Type B pancreatic cell (in vitro differentiated cells): ENCODE results near the gene PRKCG. TPM values are rescaled to one million over a fixed set of nuclear protein-coding genes. Genes with fewer than 3 reads are reported as not detected.

Experiments used
- DNase-seq: peaks from one replicate; pipeline ENCODE4 v3.0.0; 2021; ENCODE audit warnings: mixed read lengths; ENCODE audit not compliant: unreplicated experiment; ENCODE audit errors: extremely low spot score
- H3K27ac Mint-ChIP-seq: 2 replicates; pipeline ENCODE4 v1.8.0; 2021; ENCODE audit warnings: mild to moderate bottlenecking, mixed read lengths
- H3K27me3 Mint-ChIP-seq: 2 replicates; pipeline ENCODE4 v1.8.0; 2021; ENCODE audit warnings: mixed read lengths
- H3K36me3 Mint-ChIP-seq: 2 replicates; pipeline ENCODE4 v1.8.0; 2021; ENCODE audit warnings: mixed read lengths
- H3K4me1 Mint-ChIP-seq: one replicate; pipeline ENCODE4 v1.8.0; 2021; ENCODE audit warnings: mixed read lengths; ENCODE audit not compliant: unreplicated experiment
- H3K4me3 Mint-ChIP-seq: 2 replicates; pipeline ENCODE4 v1.8.0; 2021; ENCODE audit warnings: mild to moderate bottlenecking, mixed read lengths
- H3K9me3 Mint-ChIP-seq: 2 replicates; pipeline ENCODE4 v1.8.0; 2021; ENCODE audit warnings: mixed read lengths
- total RNA-seq: library from RNA; stranded (reverse); gene quantifications from 2 replicates; pipeline ENCODE4 v1.2.1, GENCODE V29; 2021; ENCODE audit warnings: low replicate concordance
- TF ChIP-seq, protein P1 (sequence below): fragments of 200-600 bp; sonication (generic); conservative IDR thresholded peaks from 2 replicates; pipeline ENCODE4 v1.5.0; 2021; ENCODE audit warnings: antibody characterized with exemption, mild to moderate bottlenecking

Gene PRKCG
- total RNA-seq, 1 donor from 2014 or later: 3.1 TPM

DNA sequence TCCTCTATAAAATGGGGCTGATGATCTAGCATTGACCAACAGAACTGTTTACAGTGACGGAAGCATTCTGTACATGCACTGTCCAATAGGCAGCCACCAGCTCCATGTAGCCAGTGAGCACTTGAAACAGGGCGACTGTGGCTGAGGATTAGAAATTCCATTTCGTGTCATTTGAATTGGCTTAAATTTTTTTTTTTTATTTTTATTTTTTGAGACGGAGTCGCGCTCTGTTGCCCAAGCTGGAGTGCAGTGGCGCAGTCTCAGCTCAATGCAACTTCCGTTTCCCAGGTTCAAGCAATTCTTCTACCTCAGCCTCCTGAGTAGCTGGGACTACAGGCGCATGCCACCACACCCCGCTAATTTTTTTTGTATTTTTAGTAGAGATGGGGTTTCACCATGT lies 3.0 kb downstream of the PRKCG start:
- Mint-ChIP-seq H3K9me3 (no peaks in the 10 kb centered on the region), H3K27ac (no peak overlapping the region), H3K27me3 (peaks cover 44% of the 10 kb centered on the region), H3K4me1 (peaks cover 6% of the 10 kb centered on the region), H3K36me3 (no peaks in the 10 kb centered on the region), H3K4me3 (no peak overlapping the region)
- no peak for DNase-seq
- TF ChIP-seq, protein P1, sequence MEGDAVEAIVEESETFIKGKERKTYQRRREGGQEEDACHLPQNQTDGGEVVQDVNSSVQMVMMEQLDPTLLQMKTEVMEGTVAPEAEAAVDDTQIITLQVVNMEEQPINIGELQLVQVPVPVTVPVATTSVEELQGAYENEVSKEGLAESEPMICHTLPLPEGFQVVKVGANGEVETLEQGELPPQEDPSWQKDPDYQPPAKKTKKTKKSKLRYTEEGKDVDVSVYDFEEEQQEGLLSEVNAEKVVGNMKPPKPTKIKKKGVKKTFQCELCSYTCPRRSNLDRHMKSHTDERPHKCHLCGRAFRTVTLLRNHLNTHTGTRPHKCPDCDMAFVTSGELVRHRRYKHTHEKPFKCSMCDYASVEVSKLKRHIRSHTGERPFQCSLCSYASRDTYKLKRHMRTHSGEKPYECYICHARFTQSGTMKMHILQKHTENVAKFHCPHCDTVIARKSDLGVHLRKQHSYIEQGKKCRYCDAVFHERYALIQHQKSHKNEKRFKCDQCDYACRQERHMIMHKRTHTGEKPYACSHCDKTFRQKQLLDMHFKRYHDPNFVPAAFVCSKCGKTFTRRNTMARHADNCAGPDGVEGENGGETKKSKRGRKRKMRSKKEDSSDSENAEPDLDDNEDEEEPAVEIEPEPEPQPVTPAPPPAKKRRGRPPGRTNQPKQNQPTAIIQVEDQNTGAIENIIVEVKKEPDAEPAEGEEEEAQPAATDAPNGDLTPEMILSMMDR: no peak

DNA sequence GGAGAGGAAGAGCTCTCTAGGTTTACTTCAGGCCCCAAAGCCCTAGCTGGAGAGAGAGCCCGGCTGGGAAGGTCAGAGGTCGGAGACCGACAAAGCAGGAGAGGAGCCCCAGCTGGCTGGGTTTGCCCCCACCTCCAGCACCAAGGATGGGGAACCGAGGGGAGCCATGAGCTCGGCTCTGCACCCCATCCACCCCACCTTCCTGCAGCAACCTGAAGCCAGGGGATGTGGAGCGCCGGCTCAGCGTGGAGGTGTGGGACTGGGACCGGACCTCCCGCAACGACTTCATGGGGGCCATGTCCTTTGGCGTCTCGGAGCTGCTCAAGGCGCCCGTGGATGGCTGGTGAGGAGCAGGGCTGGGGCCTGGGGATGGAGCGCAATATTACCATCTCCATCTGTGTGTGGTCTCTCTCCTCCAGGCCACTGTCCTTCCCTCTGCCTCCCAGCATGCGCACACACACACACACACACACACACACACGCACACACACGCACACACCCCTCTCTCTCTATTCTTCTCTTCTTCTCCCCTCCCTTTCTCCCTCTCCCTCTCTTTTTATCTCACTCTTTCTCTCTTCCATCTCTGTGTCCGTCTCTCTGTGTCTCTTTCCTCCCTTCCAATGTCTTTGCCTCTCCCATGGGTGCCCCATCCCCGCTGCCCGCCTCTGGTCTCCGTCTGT lies 10.4 kb downstream of the PRKCG start:
- no peak overlapping the region for H3K27ac Mint-ChIP-seq

DNA sequence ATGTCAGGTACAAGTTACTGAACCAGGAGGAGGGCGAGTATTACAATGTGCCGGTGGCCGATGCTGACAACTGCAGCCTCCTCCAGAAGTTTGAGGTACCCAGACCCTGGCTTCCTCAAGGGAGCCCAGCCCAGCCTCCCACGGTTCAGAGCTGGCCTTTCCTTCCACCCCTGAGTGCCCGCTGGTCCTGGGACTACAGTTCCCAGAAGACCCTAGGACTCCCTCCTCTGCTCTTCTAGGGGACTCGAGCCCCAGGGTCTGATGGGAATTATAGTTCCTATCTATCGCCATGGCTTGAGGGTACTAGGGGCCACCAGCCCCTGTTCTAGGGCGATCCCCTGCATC lies 11.0 kb downstream of the PRKCG start:
- Mint-ChIP-seq H3K36me3 (no peaks in the 10 kb centered on the region), H3K27me3 (peaks cover 44% of the 10 kb centered on the region), H3K4me3 (no peak overlapping the region), H3K27ac (no peak overlapping the region), H3K4me1 (no peaks in the 10 kb centered on the region), H3K9me3 (no peaks in the 10 kb centered on the region)
- DNase-seq: no peak
- TF ChIP-seq, protein P1: no peak

More for the DNA sequence above, 10.4 kb downstream of the PRKCG start:
- TF ChIP-seq, protein P1: no peak
- Mint-ChIP-seq H3K27me3 (peaks cover 42% of the 10 kb centered on the region), H3K36me3 (no peaks in the 10 kb centered on the region), H3K4me1 (no peaks in the 10 kb centered on the region), H3K4me3 (no peak overlapping the region), H3K9me3 (no peaks in the 10 kb centered on the region)
- DNase-seq: no peak

DNA sequence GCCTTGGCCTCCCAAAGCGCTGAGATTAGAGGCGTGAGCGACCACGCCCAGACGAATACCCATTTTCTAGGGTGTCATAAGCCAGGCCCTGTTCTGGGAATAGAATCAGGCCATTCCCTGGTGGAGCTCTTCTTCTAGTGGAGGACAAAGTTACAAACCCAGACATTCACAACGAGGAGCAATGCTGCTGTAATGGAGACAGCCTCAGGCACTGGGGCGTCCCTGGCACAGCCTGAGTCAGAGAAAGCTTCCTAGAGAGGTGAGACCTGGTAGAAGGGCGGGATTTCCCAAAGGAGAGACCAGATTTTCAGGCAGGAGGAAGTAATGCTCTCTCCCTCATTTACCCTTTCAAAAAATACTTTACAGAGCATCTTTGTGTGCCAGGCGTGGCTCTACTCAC lies 12.7 kb downstream of the PRKCG start:
- H3K36me3 Mint-ChIP-seq: no peaks in the 10 kb centered on the region
- H3K27ac Mint-ChIP-seq: no peak overlapping the region
- no peaks in the 10 kb centered on the region for H3K9me3 Mint-ChIP-seq
- TF ChIP-seq, protein P1: no peak
- no peak for DNase-seq
- no peak overlapping the region for H3K4me3 Mint-ChIP-seq
- H3K4me1 Mint-ChIP-seq: no peaks in the 10 kb centered on the region
- peaks cover 51% of the 10 kb centered on the region for H3K27me3 Mint-ChIP-seq

DNA sequence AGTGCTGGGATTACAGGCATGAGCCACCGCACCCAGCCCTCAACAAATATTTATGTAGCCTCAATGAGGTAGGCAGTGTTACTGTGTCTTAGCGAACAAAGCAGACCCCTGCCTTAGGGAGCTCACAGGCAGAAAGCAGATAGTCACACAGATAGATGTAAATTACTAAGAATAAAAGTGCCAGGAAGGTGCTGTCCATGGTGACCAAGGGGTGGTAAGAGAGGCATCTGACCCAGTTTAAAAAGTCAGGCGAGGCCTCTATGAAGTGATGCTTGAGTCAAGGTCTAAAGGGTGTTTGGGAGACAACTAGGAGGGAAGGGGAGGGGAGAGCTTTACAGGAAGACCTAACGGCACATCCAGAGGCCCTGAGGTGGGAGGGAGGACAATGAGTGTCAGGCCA lies 14.7 kb downstream of the PRKCG start:
- H3K27ac Mint-ChIP-seq: no peak overlapping the region

More for the DNA sequence above, 14.7 kb downstream of the PRKCG start:
- no peaks in the 10 kb centered on the region for H3K9me3 Mint-ChIP-seq
- H3K4me3 Mint-ChIP-seq: no peak overlapping the region
- H3K4me1 Mint-ChIP-seq: no peaks in the 10 kb centered on the region
- no peaks in the 10 kb centered on the region for H3K36me3 Mint-ChIP-seq
- no peak for DNase-seq
- TF ChIP-seq, protein P1: no peak
- H3K27me3 Mint-ChIP-seq: peaks cover 53% of the 10 kb centered on the region
